CD14-positive monocyte (primary cell): ENCODE measurements around the gene SDR39U1. TPM values are rescaled to one million over a fixed set of nuclear protein-coding genes. Genes with fewer than 3 reads are reported as not detected.

Experiments
- DNase-seq, 3 donors: peaks; one replicate each; pipeline ENCODE4 v3.0.0-alpha.2; 2011 to 2022
- H2AFZ ChIP-seq: 2 replicates; pipeline ENCODE4 v1.6.0; 2012; ENCODE audit warnings: mild to moderate bottlenecking, low read depth, low read length, inconsistent platforms; ENCODE audit not compliant: insufficient read depth, poor library complexity, severe bottlenecking
- H3K27ac ChIP-seq, 2 donors: 1 replicate in 1 of 2; 2 replicates in 1 of 2; pipeline ENCODE4 v1.5.1; 2012 to 2013; ENCODE audit warnings: low read length in 2 of 2, control low read depth in 1 of 2, inconsistent platforms in 1 of 2, low read depth in 1 of 2, mild to moderate bottlenecking in 1 of 2
- H3K27me3 ChIP-seq, 2 donors: one replicate each; pipeline versions ENCODE4 v1.6.0 to v1.6.1; 2011 to 2013; ENCODE audit warnings: low read length in 2 of 2; ENCODE audit not compliant: control insufficient read depth in 2 of 2, insufficient read depth in 2 of 2
- H3K36me3 ChIP-seq, 2 donors: replicated peaks in 1 of 2; 1 replicate in 1 of 2; 2 replicates in 1 of 2; pipeline versions ENCODE4 v1.5.1 to v1.6.1; 2012 to 2013; ENCODE audit warnings: low read length in 2 of 2, control low read depth in 1 of 2, inconsistent platforms in 1 of 2, mild to moderate bottlenecking in 1 of 2; ENCODE audit not compliant: insufficient read depth in 2 of 2, control insufficient read depth in 1 of 2
- H3K4me1 ChIP-seq, 2 donors: 1 replicate in 1 of 2; 2 replicates in 1 of 2; pipeline versions ENCODE4 v1.5.1 to v1.6.1; 2012 to 2013; ENCODE audit warnings: low read length in 2 of 2, control low read depth in 1 of 2, inconsistent platforms in 1 of 2, mild to moderate bottlenecking in 1 of 2, moderate library complexity in 1 of 2; ENCODE audit not compliant: insufficient read depth in 2 of 2, control insufficient read depth in 1 of 2
- H3K4me2 ChIP-seq: replicated peaks from 2 replicates; pipeline ENCODE3; 2012; ENCODE audit warnings: low read length, moderate library complexity, mild to moderate bottlenecking; ENCODE audit not compliant: poor library complexity, severe bottlenecking; ENCODE audit errors: extremely low read depth
- H3K4me3 ChIP-seq, 3 experiments: fragments of 200-600 bp in 1 of 3; sonication (generic) in 1 of 3; replicated peaks in 1 of 3; 1 replicate in 2 of 3; 2 replicates in 1 of 3; pipeline ENCODE4 v1.5.1; 2011 to 2013; ENCODE audit warnings: low read length in 3 of 3, mild to moderate bottlenecking in 3 of 3, control low read depth in 2 of 3, low read depth in 2 of 3, inconsistent platforms in 1 of 3, moderate library complexity in 1 of 3
- H3K79me2 ChIP-seq: 2 replicates; pipeline ENCODE4 v1.6.0; 2012; ENCODE audit warnings: mild to moderate bottlenecking, control low read depth, inconsistent platforms, low read length, moderate library complexity; ENCODE audit not compliant: insufficient read depth
- H3K9ac ChIP-seq: 2 replicates; pipeline ENCODE4 v1.6.0; 2017; ENCODE audit warnings: low read length, mild to moderate bottlenecking; ENCODE audit not compliant: insufficient read depth, poor library complexity, severe bottlenecking
- H3K9me3 ChIP-seq, 2 donors: replicated peaks in 1 of 2; 1 replicate in 1 of 2; 2 replicates in 1 of 2; pipeline versions ENCODE4 v1.5.1 to v1.6.1; 2012 to 2013; ENCODE audit warnings: low read length in 2 of 2, control low read depth in 1 of 2; ENCODE audit not compliant: control insufficient read depth in 1 of 2, insufficient read depth in 1 of 2
- H4K20me1 ChIP-seq: 2 replicates; pipeline ENCODE4 v1.6.0; 2012; ENCODE audit warnings: mild to moderate bottlenecking, low read length, control low read depth, moderate library complexity; ENCODE audit not compliant: insufficient read depth
- H3K27ac Mint-ChIP-seq, 7 donors: one replicate each; pipeline ENCODE4 v1.8.0; 2020; ENCODE audit warnings: mild to moderate bottlenecking in 7 of 7, mixed read lengths in 7 of 7, moderate library complexity in 6 of 7, inconsistent platforms in 2 of 7
- H3K27me3 Mint-ChIP-seq, 3 donors: one replicate each; pipeline ENCODE4 v1.8.0; 2021 to 2022; ENCODE audit warnings: low read depth in 3 of 3, mild to moderate bottlenecking in 3 of 3, mixed read lengths in 3 of 3, moderate library complexity in 3 of 3, inconsistent platforms in 1 of 3
- H3K36me3 Mint-ChIP-seq, 2 donors: one replicate each; pipeline ENCODE4 v1.8.0; 2020; ENCODE audit warnings: mixed read lengths in 2 of 2, inconsistent platforms in 1 of 2, mild to moderate bottlenecking in 1 of 2
- H3K4me1 Mint-ChIP-seq: one replicate; pipeline ENCODE4 v1.8.0; 2020; ENCODE audit warnings: mild to moderate bottlenecking, mixed read lengths
- H3K4me3 Mint-ChIP-seq, 2 donors: one replicate each; pipeline ENCODE4 v1.8.0; 2020; ENCODE audit warnings: mild to moderate bottlenecking in 2 of 2, mixed read lengths in 2 of 2, moderate library complexity in 1 of 2
- H3K9me3 Mint-ChIP-seq, 7 donors: one replicate each; pipeline ENCODE4 v1.8.0; 2020 to 2022; ENCODE audit warnings: mixed read lengths in 7 of 7, mild to moderate bottlenecking in 6 of 7, moderate library complexity in 6 of 7, inconsistent platforms in 2 of 7
- WGBS: methylation state at CpG from one replicate; pipeline ENCODE4 v1.1.5; 2013; ENCODE audit warnings: missing lambda C conversion rate; ENCODE audit not compliant: insufficient coverage; 5-methylcytosine and 5-hydroxymethylcytosine counted together
- intact Hi-C, 2 donors: fragments of 100-400 bp; cut with micrococcal nuclease; formaldehyde crosslinking; loops; one replicate each; pipeline versions ENCODE4 v1.15.0 to v1.15.1; 2023
- polyA plus RNA-seq, 3 donors: library from polyadenylated mRNA; depleted of rRNA in 1 of 3; unstranded in 2 of 3; stranded (reverse) in 1 of 3; fragments of 300-500 nt in 2 of 3; fragments of >200 nt in 1 of 3; fragmentation: Illumina TruSeq in 2 of 3; gene quantifications; 1 replicate in 2 of 3; 2 replicates in 1 of 3; pipeline ENCODE4 v1.2.3, GENCODE V29; 2012 to 2021
- TF ChIP-seq, protein P1 (sequence below): fragments of 200-600 bp; IDR thresholded peaks from one replicate; pipeline ENCODE4 v1.8.0; 2022; ENCODE audit warnings: antibody characterized with exemption, mild to moderate bottlenecking

SDR39U1 gene
- polyA plus RNA-seq, 3 donors, result 37.3 to 110 (median 39.2) TPM

DNA sequence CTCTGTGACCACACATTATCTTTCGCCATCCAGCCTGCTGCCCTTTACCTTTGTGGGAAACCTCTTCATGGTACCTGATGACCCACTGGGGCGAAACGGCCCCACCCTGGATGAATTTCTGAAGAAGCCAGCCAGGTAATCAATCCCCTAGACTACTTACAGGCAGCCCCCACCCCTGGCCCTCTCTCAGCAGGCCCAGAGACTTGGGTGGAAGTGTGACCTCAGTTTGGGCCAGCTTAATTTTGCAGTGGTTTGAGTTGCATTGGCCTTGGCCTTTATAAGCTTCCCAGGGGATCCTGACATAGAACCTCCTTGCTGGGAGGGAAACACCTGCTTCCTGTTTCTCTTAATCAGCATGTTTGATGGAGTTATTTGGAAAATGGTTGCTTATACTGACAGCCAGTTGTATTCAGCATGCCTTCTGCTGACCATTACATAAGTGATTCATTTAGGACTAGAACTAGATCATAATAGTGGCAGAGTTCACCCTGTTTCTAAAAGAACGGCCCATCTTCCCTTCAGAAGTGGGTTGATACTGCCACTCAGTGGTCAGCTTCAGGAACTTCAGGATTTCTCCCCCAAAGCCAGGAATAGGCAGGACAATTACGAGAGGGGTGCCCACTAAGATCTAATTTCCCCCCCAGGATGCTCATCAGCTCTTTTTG is 6.1 kb downstream of the SDR39U1 start:
- H3K27me3 ChIP-seq, result no peaks in the 10 kb centered on the region
- no CpG with 5 or more reads among the region's 5 CpGs for WGBS
- no peak overlapping the region for H3K9ac ChIP-seq
- no peaks in the 10 kb centered on the region for H3K9me3 ChIP-seq
- H2AFZ ChIP-seq, result no peak overlapping the region
- intact Hi-C loops, result loop anchor here in 1 of 2 donors (10.0 kb wide), 1 partner anchor 192 kb away; the partner anchor contains the start of gene TINF2
- Mint-ChIP-seq H3K4me3 (peak overlapping the region in 1 of 2 donors; percentile 62), H3K4me1 (peaks cover 58% of the 10 kb centered on the region), H3K36me3 (peaks cover 73 to 88% of the 10 kb centered on the region in 2 donors), H3K27me3 (peaks cover 0 to 1% (median 0%) of the 10 kb centered on the region in 3 donors), H3K9me3 (no peaks in the 10 kb centered on the region), H3K27ac (peak overlapping the region in 5 of 7 donors; percentile 82 to 90 (median 86))
- peaks cover 47 to 64% of the 10 kb centered on the region in 2 donors for H3K4me1 ChIP-seq
- H3K79me2 ChIP-seq, result peaks cover 51% of the 10 kb centered on the region
- peak overlapping the region; percentile 61 for H3K4me2 ChIP-seq
- H3K27ac ChIP-seq, result peak overlapping the region; percentile 18 to 76
- peak; percentile 57 to 68 (median 67) for DNase-seq
- H3K36me3 ChIP-seq, result peaks cover 66 to 87% of the 10 kb centered on the region in 2 donors
- TF ChIP-seq, protein P1, sequence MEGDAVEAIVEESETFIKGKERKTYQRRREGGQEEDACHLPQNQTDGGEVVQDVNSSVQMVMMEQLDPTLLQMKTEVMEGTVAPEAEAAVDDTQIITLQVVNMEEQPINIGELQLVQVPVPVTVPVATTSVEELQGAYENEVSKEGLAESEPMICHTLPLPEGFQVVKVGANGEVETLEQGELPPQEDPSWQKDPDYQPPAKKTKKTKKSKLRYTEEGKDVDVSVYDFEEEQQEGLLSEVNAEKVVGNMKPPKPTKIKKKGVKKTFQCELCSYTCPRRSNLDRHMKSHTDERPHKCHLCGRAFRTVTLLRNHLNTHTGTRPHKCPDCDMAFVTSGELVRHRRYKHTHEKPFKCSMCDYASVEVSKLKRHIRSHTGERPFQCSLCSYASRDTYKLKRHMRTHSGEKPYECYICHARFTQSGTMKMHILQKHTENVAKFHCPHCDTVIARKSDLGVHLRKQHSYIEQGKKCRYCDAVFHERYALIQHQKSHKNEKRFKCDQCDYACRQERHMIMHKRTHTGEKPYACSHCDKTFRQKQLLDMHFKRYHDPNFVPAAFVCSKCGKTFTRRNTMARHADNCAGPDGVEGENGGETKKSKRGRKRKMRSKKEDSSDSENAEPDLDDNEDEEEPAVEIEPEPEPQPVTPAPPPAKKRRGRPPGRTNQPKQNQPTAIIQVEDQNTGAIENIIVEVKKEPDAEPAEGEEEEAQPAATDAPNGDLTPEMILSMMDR, result peak; percentile 89
- peaks cover 67% of the 10 kb centered on the region for H4K20me1 ChIP-seq
- H3K4me3 ChIP-seq, result peak overlapping the region in 1 of 3 experiments; percentile 30

DNA sequence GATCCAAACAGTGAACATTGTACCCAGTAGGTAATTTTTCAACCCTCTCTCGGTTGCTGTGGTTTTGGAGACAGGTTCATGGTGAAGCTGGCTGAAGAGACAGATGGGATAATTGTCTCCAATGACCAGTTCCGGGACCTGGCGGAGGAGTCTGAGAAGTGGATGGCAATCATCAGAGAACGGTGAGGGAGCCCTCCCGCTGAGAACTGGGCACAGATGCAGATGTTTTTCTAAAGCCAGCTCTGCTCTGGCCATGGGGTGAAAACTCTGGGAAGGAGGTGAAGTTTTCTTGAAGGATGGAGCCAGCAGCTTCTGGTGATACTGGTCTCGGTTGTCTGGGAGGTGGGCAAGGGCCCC is 6.6 kb downstream of the SDR39U1 start:
- Histone ChIP-seq H3K4me3 (no peak overlapping the region), H3K79me2 (peaks cover 51% of the 10 kb centered on the region), H3K4me2 (no peak overlapping the region), H3K27ac (peak overlapping the region; percentile 18 to 76), H3K9ac (no peak overlapping the region), H3K4me1 (peaks cover 49 to 64% of the 10 kb centered on the region in 2 donors), H4K20me1 (peaks cover 72% of the 10 kb centered on the region), H3K27me3 (no peaks in the 10 kb centered on the region), H3K36me3 (peaks cover 68 to 87% of the 10 kb centered on the region in 2 donors), H3K9me3 (no peaks in the 10 kb centered on the region), H2AFZ (no peak overlapping the region)
- peaks cover 58% of the 10 kb centered on the region for H3K4me1 Mint-ChIP-seq
- intact Hi-C loops, result loop anchor here in 1 of 2 donors (2.0 to 10.0 kb wide), 2 partner anchors 99 to 191 kb away; partner anchors contain the start of gene TINF2
- TF ChIP-seq, protein P1, result no peak
- peaks cover 75 to 94% of the 10 kb centered on the region in 2 donors for H3K36me3 Mint-ChIP-seq
- H3K9me3 Mint-ChIP-seq, result no peaks in the 10 kb centered on the region
- H3K27me3 Mint-ChIP-seq, result peaks cover 0 to 1% (median 0%) of the 10 kb centered on the region in 3 donors
- no peak overlapping the region for H3K4me3 Mint-ChIP-seq
- H3K27ac Mint-ChIP-seq, result peak overlapping the region in 4 of 7 donors; percentile 66 to 80 (median 74)
- WGBS, result 65% methylated on average over 5 of the region's 6 CpGs
- DNase-seq, result no peak
